Heart right ventricle (tissue), 16 donors: ENCODE data around the gene CCPG1. TPM values are rescaled to one million over a fixed set of nuclear protein-coding genes. Genes with fewer than 3 reads are reported as not detected.

Source experiments
- ATAC-seq, 8 donors: fragments of 200-7000 bp; cut with Tn5 transposase; one replicate each; pipeline ENCODE4 v1.9.1; 2020; ENCODE audit warnings: mild to moderate bottlenecking in 8 of 8, moderate library complexity in 8 of 8, moderate number of reproducible peaks in 1 of 8
- DNase-seq, 2 donors: peaks; one replicate each; pipeline ENCODE4 v3.0.0-alpha.2; 2020
- H3K27ac ChIP-seq, 10 donors: fragments of 200-600 bp; sonication (generic) in 2 of 10; one replicate each; pipeline versions ENCODE4 v1.5.0 to v1.8.0; 2020 to 2022; ENCODE audit warnings: mild to moderate bottlenecking in 3 of 10
- H3K27me3 ChIP-seq, 7 donors: fragments of 200-600 bp; one replicate each; pipeline ENCODE4 v1.8.0; 2021 to 2022; ENCODE audit warnings: mild to moderate bottlenecking in 2 of 7
- H3K36me3 ChIP-seq, 9 donors: fragments of 200-600 bp; sonication (generic) in 1 of 9; one replicate each; pipeline versions ENCODE4 v1.5.0 to v1.8.0; 2020 to 2022; ENCODE audit warnings: mild to moderate bottlenecking in 2 of 9
- H3K4me1 ChIP-seq, 9 donors: fragments of 200-600 bp; sonication (generic) in 1 of 9; one replicate each; pipeline versions ENCODE4 v1.5.0 to v1.8.0; 2020 to 2022; ENCODE audit warnings: mild to moderate bottlenecking in 4 of 9
- H3K4me3 ChIP-seq, 10 donors: fragments of 200-600 bp; sonication (generic) in 2 of 10; one replicate each; pipeline versions ENCODE4 v1.5.0 to v1.8.0; 2020 to 2022; ENCODE audit warnings: mild to moderate bottlenecking in 7 of 10, moderate library complexity in 2 of 10
- H3K9me3 ChIP-seq, 11 donors: fragments of 200-600 bp in 10 of 11; sonication (generic) in 2 of 11; one replicate each; pipeline versions ENCODE4 v1.5.0 to v1.8.0; 2013 to 2022; ENCODE audit warnings: mild to moderate bottlenecking in 2 of 11, control low read depth in 1 of 11, moderate library complexity in 1 of 11
- WGBS, 2 donors: extraction: QIAGEN DNeasy Blood & Tissue Kit; methylation state at CpG; one replicate each; pipeline ENCODE4 v1.1.7; 2013; ENCODE audit warnings: inconsistent platforms in 1 of 2; 5-methylcytosine and 5-hydroxymethylcytosine counted together
- intact Hi-C, 10 donors: fragments of 100-400 bp; cut with DNase I; formaldehyde crosslinking; loops; one replicate each; pipeline versions ENCODE4 v1.11.1 to v1.14.2; 2022
- polyA plus RNA-seq, 2 donors: library from polyadenylated mRNA; stranded (reverse); fragments of 200-250 nt; gene quantifications; one replicate each; pipeline ENCODE4 v1.2.3, GENCODE V29; 2013
- total RNA-seq, 10 donors: library from RNA; stranded (reverse); fragmentation: NEBNext Ultra II Directional in 3 of 10; extraction: Animal tissue kit (Norgen Biotek cat#: 25700) in 3 of 10; gene quantifications; one replicate each; pipeline versions ENCODE4 v1.2.1 to v1.2.4, GENCODE V29; 2021 to 2023
- TF ChIP-seq, protein P1 (sequence below), 9 donors: fragments of 200-600 bp; sonication (generic) in 2 of 9; IDR thresholded peaks; one replicate each; pipeline versions ENCODE4 v1.5.0 to v1.8.0; 2021 to 2022; ENCODE audit warnings: antibody characterized with exemption in 9 of 9, mild to moderate bottlenecking in 5 of 9, moderate library complexity in 1 of 9
- donor health status: Arrhythmogenic right ventricular cardiomyopathy.
- donor health status: ischemic (EF 13 %, LVEDD 7.1; RV severe dilation, severe dysfunction).
- donor health status: healthy with polysubstance abuse.
- donor health status: DM: no; HTN: yes; CAD: no.
- donor health status: DM: no; HTN: no; CAD: no.
- donor health status: ischemic (EF 25% LVEDD 6.9; RV normal size, moderate dysfunction).
- donor health status: ischemic (EF 25% LVEDD 5.7; RV mildly dilated, moderate dysfunction).
- donor health status: healthy.
- donor health status: DM: yes; HTN: yes; CAD: no.
- donor health status: Ischemic cardiomyopathy.
- donor health status: ischemic (EF 35%, LVEDD 5.7; RV mildly dilated, moderate dysfunction).
- donor health status: nonischemic (EF 11% LVEDD 7.7; RV severe dilation, severe dysfunction).
- donor health status: DM: yes; HTN: yes; CAD: no.
- donor health status: PGD.
- donor health status: ischemic (EF 29% LVEDD 5.4; RV normal size, mild dysfunction).
- donor health status: nonischemic (EF 23%, LVEDD 6.1; RV moderate dilation, normal function).

Gene CCPG1
- total and polyA plus RNA-seq, 12 donors: 24.5 to 106 (median 86.3) TPM

- WGBS, 2 donors: 91 to 98% methylated on average over 1 of the region's 1 CpG
- Histone ChIP-seq H3K27me3 (no peaks in the 10 kb centered on the region), H3K27ac (no peak overlapping the region), H3K4me3 (no peak overlapping the region), H3K9me3 (no peaks in the 10 kb centered on the region), H3K36me3 (peaks cover 0 to 99% (median 5%) of the 10 kb centered on the region in 9 donors), H3K4me1 (no peaks in the 10 kb centered on the region)
- DNase-seq (no peak), ATAC-seq (no peak)
- intact Hi-C loops: no loop called here
- TF ChIP-seq, protein P1, sequence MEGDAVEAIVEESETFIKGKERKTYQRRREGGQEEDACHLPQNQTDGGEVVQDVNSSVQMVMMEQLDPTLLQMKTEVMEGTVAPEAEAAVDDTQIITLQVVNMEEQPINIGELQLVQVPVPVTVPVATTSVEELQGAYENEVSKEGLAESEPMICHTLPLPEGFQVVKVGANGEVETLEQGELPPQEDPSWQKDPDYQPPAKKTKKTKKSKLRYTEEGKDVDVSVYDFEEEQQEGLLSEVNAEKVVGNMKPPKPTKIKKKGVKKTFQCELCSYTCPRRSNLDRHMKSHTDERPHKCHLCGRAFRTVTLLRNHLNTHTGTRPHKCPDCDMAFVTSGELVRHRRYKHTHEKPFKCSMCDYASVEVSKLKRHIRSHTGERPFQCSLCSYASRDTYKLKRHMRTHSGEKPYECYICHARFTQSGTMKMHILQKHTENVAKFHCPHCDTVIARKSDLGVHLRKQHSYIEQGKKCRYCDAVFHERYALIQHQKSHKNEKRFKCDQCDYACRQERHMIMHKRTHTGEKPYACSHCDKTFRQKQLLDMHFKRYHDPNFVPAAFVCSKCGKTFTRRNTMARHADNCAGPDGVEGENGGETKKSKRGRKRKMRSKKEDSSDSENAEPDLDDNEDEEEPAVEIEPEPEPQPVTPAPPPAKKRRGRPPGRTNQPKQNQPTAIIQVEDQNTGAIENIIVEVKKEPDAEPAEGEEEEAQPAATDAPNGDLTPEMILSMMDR (IDR thresholded peaks at IDR 0.05): no peak
These were observed 73.2 kb downstream of the CCPG1 start for GRCh38 chr15:55334997-55335396.

- ATAC-seq (no peak), DNase-seq (no peak)
- H3K4me3 ChIP-seq: no peak overlapping the region
- H3K27ac ChIP-seq: no peak overlapping the region
- no peaks in the 10 kb centered on the region for H3K27me3 ChIP-seq
- H3K9me3 ChIP-seq: no peaks in the 10 kb centered on the region
- 96 to 97% methylated on average over 5 of the region's 5 CpGs for WGBS, 2 donors
- intact Hi-C loops: no loop called here
- TF ChIP-seq, protein P1 (IDR thresholded peaks at IDR 0.05): no peak
- H3K36me3 ChIP-seq: peaks cover 0 to 99% (median 6%) of the 10 kb centered on the region in 9 donors
- no peaks in the 10 kb centered on the region for H3K4me1 ChIP-seq
These were observed 73.8 kb downstream of the CCPG1 start for GRCh38 chr15:55334371-55334770.

DNA sequence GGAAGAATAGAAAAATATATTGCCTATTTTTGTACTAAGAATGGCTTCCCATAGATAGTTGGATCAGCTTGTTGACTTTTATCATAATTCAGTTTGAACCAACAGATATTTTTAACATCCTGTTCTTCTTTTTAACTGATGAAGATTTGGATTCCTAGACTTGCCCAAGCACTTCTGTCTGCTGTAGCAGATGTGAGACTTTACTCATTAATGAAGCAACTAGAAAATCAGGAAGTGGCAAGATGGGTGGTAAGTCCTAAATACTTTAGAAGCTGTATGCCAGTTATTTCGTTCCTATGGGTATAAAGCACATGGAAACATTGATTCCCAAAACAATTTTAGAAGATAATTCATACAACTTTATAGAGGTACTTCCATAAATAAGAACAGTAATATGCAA, 80.8 kb downstream of the CCPG1 start:
- 77 to 93% methylated on average over 1 of the region's 1 CpG for WGBS, 2 donors
- DNase-seq: no peak
- intact Hi-C loops: no loop called here
- Histone ChIP-seq H3K36me3 (peaks cover 0 to 76% (median 6%) of the 10 kb centered on the region in 9 donors), H3K4me1 (peaks cover 0 to 8% (median 0%) of the 10 kb centered on the region in 9 donors), H3K9me3 (no peaks in the 10 kb centered on the region), H3K27me3 (no peaks in the 10 kb centered on the region), H3K27ac (no peak overlapping the region), H3K4me3 (no peak overlapping the region)
- no peak for ATAC-seq
- TF ChIP-seq, protein P1 (IDR thresholded peaks at IDR 0.05): no peak

- Histone ChIP-seq H3K9me3 (no peaks in the 10 kb centered on the region), H3K27me3 (no peaks in the 10 kb centered on the region), H3K4me3 (no peak overlapping the region), H3K36me3 (peaks cover 0 to 30% (median 0%) of the 10 kb centered on the region in 9 donors), H3K4me1 (peaks cover 0 to 28% (median 19%) of the 10 kb centered on the region in 9 donors), H3K27ac (no peak overlapping the region)
- TF ChIP-seq, protein P1 (IDR thresholded peaks at IDR 0.05): no peak
- intact Hi-C loops: no loop called here
- no peak for DNase-seq
- 79 to 82% methylated on average over 5 of the region's 5 CpGs for WGBS, 2 donors
- no peak for ATAC-seq
These were observed 85.7 kb downstream of the CCPG1 start for GRCh38 chr15:55322467-55322866.
